ENCODE results near the gene IGFN1. TPM values are rescaled to one million over a fixed set of nuclear protein-coding genes. Genes with fewer than 3 reads are reported as not detected.

The IGFN1 gene
- total RNA-seq, 1 experiment from 2014 or later = not detected

GRCh38 chr1:201229095-201229494 lies 38.5 kb downstream of the IGFN1 start:
- WGBS (ENCODE audit: extremely low coverage, insufficient read length, low lambda C conversion rate) = no CpG with 5 or more reads among the region's 4 CpGs
- Histone ChIP-seq H3K79me1 (ENCODE audit: insufficient read depth, low read depth, low read length, poor library complexity, severe bottlenecking) (no peaks in the 10 kb centered on the region), H3K4me2 (ENCODE audit: insufficient read depth, insufficient read length, low read length) (no peak overlapping the region), H3K27me3 (ENCODE audit: insufficient read depth, low read length) (peaks cover 2% of the 10 kb centered on the region; the same call in 1 of the 2 replicates), H4K5ac (ENCODE audit: insufficient read length, low read depth, low read length) (no peak overlapping the region), H3K9me3 (ENCODE audit: control insufficient read depth, low read depth, low read length) (no peaks in the 10 kb centered on the region), H4K20me1 (ENCODE audit: control insufficient read depth, insufficient read depth, insufficient read length) (no peaks in the 10 kb centered on the region), H3K18ac (ENCODE audit: insufficient read length, low read depth, low read length) (no peak overlapping the region), H3K56ac (ENCODE audit: insufficient read length, low read depth, low read length) (no peak overlapping the region), H4K91ac (ENCODE audit: insufficient read length, low read depth, low read length) (no peak overlapping the region), H3K23me2 (ENCODE audit: insufficient read length, low read depth, low read length, poor library complexity, severe bottlenecking) (no peaks in the 10 kb centered on the region), H3K4me1 (ENCODE audit: insufficient read depth, low read length) (0 out of 2 replicates have a peak, but pooled peaks cover 2% of the 10 kb centered on the region), H4K8ac (replicated peaks; ENCODE audit: insufficient read length, low read depth, low read length) (no peak overlapping the region), H2BK15ac (ENCODE audit: low read depth, low read length) (no peak overlapping the region), H2AFZ (ENCODE audit: low read length) (no peak overlapping the region), H3K23ac (ENCODE audit: insufficient read length, low read depth, low read length) (no peak overlapping the region), H3T11ph (ENCODE audit: low read length) (no peak overlapping the region), H2BK5ac (ENCODE audit: insufficient read length, low read length) (no peak overlapping the region), H2BK20ac (ENCODE audit: low read depth, low read length, poor library complexity, severe bottlenecking) (no peak overlapping the region), H3K27ac (ENCODE audit: insufficient read length, low read depth, low read length) (no peak overlapping the region), H2AK5ac (ENCODE audit: insufficient read length, low read length) (no peak overlapping the region), H2BK120ac (ENCODE audit: low read depth, low read length, poor library complexity, severe bottlenecking) (no peak overlapping the region), H2BK12ac (ENCODE audit: insufficient read length, low read depth, low read length) (no peak overlapping the region), H3K9ac (ENCODE audit: extremely low read depth, insufficient read length, low read length) (no peak overlapping the region), H3K14ac (ENCODE audit: insufficient read depth, low read length) (no peak overlapping the region), H3K79me2 (ENCODE audit: insufficient read depth, low read length) (no peaks in the 10 kb centered on the region), H3K4ac (ENCODE audit: low read depth, low read length) (no peak overlapping the region)
- H3K4me1 Mint-ChIP-seq = peaks cover 8% of the 10 kb centered on the region in 2 experiments
- H3K27me3 Mint-ChIP-seq (ENCODE audit: low read depth) = peaks cover 12% of the 10 kb centered on the region
- H3K4me3 Mint-ChIP-seq = no peak overlapping the region
- H3K9me3 Mint-ChIP-seq = peaks cover 8 to 10% of the 10 kb centered on the region in 2 experiments
- no peak for TF ChIP-seq CTCF (conservative IDR thresholded peaks at IDR 0.05)
- no peak for DNase-seq
- no peak overlapping the region for H3K27ac Mint-ChIP-seq
- H3K36me3 Mint-ChIP-seq (ENCODE audit: insufficient read depth in 1 of 3, low read depth in 3 of 3) = peaks cover 0 to 1% (median 0%) of the 10 kb centered on the region in 3 experiments; a peak in 1 of 7 replicates
